Testis (tissue), 3 donors: ENCODE results near the gene TLK1. TPM values are rescaled to one million over a fixed set of nuclear protein-coding genes. Genes with fewer than 3 reads are reported as not detected.

Experiments
- DNase-seq: peaks from one replicate; pipeline ENCODE4 v3.0.0-alpha.2; 2019
- H3K27ac ChIP-seq, 2 donors: fragments of 200-600 bp; sonication (generic); one replicate each; pipeline ENCODE4 v1.5.1; 2019
- H3K27me3 ChIP-seq: fragments of 200-600 bp; sonication (generic); one replicate; pipeline ENCODE4 v1.5.1; 2019
- H3K36me3 ChIP-seq: fragments of 200-600 bp; sonication (generic); one replicate; pipeline ENCODE4 v1.5.1; 2017; ENCODE audit warnings: low read depth; ENCODE audit errors: missing control alignments
- H3K4me1 ChIP-seq: fragments of 200-600 bp; sonication (generic); one replicate; pipeline ENCODE4 v1.5.1; 2019
- H3K4me3 ChIP-seq, 2 donors: fragments of 200-600 bp; sonication (generic); one replicate each; pipeline ENCODE4 v1.5.1; 2017 to 2019
- H3K9me3 ChIP-seq: fragments of 200-600 bp; sonication (generic); one replicate; pipeline ENCODE4 v1.5.1; 2017
- CTCF ChIP-seq, 3 experiments: fragments of 450-650 bp in 2 of 3; fragments of 200-600 bp in 1 of 3; sonication (generic) in 1 of 3; IDR thresholded peaks; one replicate each; pipeline ENCODE4 v1.5.1; 2016 to 2019; ENCODE audit warnings: antibody characterized with exemption in 3 of 3, mild to moderate bottlenecking in 2 of 3, moderate library complexity in 1 of 3
- POLR2A ChIP-seq: fragments of 450-650 bp; IDR thresholded peaks from one replicate; pipeline ENCODE4 v1.6.1; 2017; ENCODE audit warnings: antibody characterized with exemption, mild to moderate bottlenecking, moderate library complexity
- WGBS, 2 donors: methylation state at CpG; one replicate each; pipeline ENCODE4 v1.1.5; 2018; 5-methylcytosine and 5-hydroxymethylcytosine counted together
- intact Hi-C: fragments of 100-400 bp; cut with DNase I; formaldehyde crosslinking; loops from one replicate; pipeline ENCODE4 v1.15.1; 2023; ENCODE audit warnings: low total_unique reads
- polyA plus RNA-seq: library from polyadenylated mRNA; stranded (reverse); fragments of 350-450 nt; fragmentation: Illumina TruSeq; extraction: RNeasy Lipid Tissue Mini Kit (QIAGEN cat#74804); gene quantifications from one replicate; pipeline ENCODE4 v1.2.3, GENCODE V29; 2014; ENCODE audit warnings: low read depth, low replicate concordance; ENCODE audit not compliant: insufficient read depth
- total RNA-seq, 2 donors: library from RNA; depleted of rRNA; stranded (reverse); fragments of >200 nt; gene quantifications; one replicate each; pipeline ENCODE4 v1.2.3, GENCODE V29; 2016

The TLK1 gene
- total and polyA plus RNA-seq, 3 donors from 2014 or later = 36.8 to 112 (median 110) TPM

GRCh38 chr2:170999654-171000053, 161.0 kb downstream of the TLK1 start:
- H3K27ac ChIP-seq = no peak overlapping the region
- no peaks in the 10 kb centered on the region for H3K9me3 ChIP-seq
- no peaks in the 10 kb centered on the region for H3K36me3 ChIP-seq
- no peak overlapping the region for H3K4me3 ChIP-seq
- TF ChIP-seq POLR2A = no peak
- TF ChIP-seq CTCF (IDR thresholded peaks at IDR 0.05) = no peak
- WGBS, 2 donors = 82 to 94% methylated on average over 6 of the region's 6 CpGs
- DNase-seq = no peak
- no peaks in the 10 kb centered on the region for H3K27me3 ChIP-seq
- no peaks in the 10 kb centered on the region for H3K4me1 ChIP-seq
- intact Hi-C loops = no loop called here

GRCh38 chr2:170997893-170998597, 162.6 kb downstream of the TLK1 start:
- H3K27me3 ChIP-seq = no peaks in the 10 kb centered on the region
- intact Hi-C loops = no loop called here
- no peaks in the 10 kb centered on the region for H3K9me3 ChIP-seq
- no peak for DNase-seq
- no peak overlapping the region for H3K27ac ChIP-seq
- H3K4me1 ChIP-seq = no peaks in the 10 kb centered on the region
- WGBS, 2 donors = 87% methylated on average over 5 of the region's 5 CpGs
- no peaks in the 10 kb centered on the region for H3K36me3 ChIP-seq
- TF ChIP-seq POLR2A = no peak
- TF ChIP-seq CTCF (IDR thresholded peaks at IDR 0.05) = no peak
- no peak overlapping the region for H3K4me3 ChIP-seq

- no peak overlapping the region for H3K4me3 ChIP-seq
- 87 to 90% methylated on average over 2 of the region's 2 CpGs for WGBS, 2 donors
- no peak for TF ChIP-seq POLR2A
- no peak for TF ChIP-seq CTCF (IDR thresholded peaks at IDR 0.05)
- no peaks in the 10 kb centered on the region for H3K36me3 ChIP-seq
- DNase-seq = no peak
- no peaks in the 10 kb centered on the region for H3K27me3 ChIP-seq
- H3K27ac ChIP-seq = no peak overlapping the region
- H3K4me1 ChIP-seq = no peaks in the 10 kb centered on the region
- intact Hi-C loops = no loop called here
- no peaks in the 10 kb centered on the region for H3K9me3 ChIP-seq
Observed at GRCh38 chr2:170996316-170996715, 164.4 kb downstream of the TLK1 start.

- WGBS, 2 donors = 88 to 93% methylated on average over 5 of the region's 5 CpGs
- no peak overlapping the region for H3K27ac ChIP-seq
- no peak overlapping the region for H3K4me3 ChIP-seq
- TF ChIP-seq POLR2A (no peak), CTCF (IDR thresholded peaks at IDR 0.05) (no peak)
- no peaks in the 10 kb centered on the region for H3K4me1 ChIP-seq
- intact Hi-C loops = no loop called here
- DNase-seq = no peak
- no peaks in the 10 kb centered on the region for H3K36me3 ChIP-seq
- H3K9me3 ChIP-seq = no peaks in the 10 kb centered on the region
- H3K27me3 ChIP-seq = no peaks in the 10 kb centered on the region
Observed at GRCh38 chr2:170991398-170992182, 169.1 kb downstream of the TLK1 start.
